GM21390 (cell line): ENCODE data around the gene LRWD1.

ENCODE experiments used
- ATAC-seq: cut with Tn5 transposase; IDR thresholded peaks from one replicate; pipeline ENCODE4 v1.9.1; 2021; ENCODE audit not compliant: unreplicated experiment

Gene LRWD1

GRCh38 chr7:102464577-102465280, at the start of gene LRWD1, which contains the start of gene ALKBH4:
TSS of gene LRWD1 (plus strand) at chr7:102464984. CDS start at chr7:102465081, 97 bp downstream.
TSS of gene ALKBH4 (minus strand) at chr7:102464863. CDS start at chr7:102464836, 27 bp downstream.
- ATAC-seq: peak; percentile 87

GRCh38 chr7:102415685-102416225, 49.0 kb upstream of the LRWD1 start:
- peak; percentile 54 for ATAC-seq

- no peak for ATAC-seq
Observed at GRCh38 chr7:102416406-102416805, 48.4 kb upstream of the LRWD1 start.

GRCh38 chr7:102417105-102417504, 47.7 kb upstream of the LRWD1 start:
- ATAC-seq: no peak

GRCh38 chr7:102418592-102418991, 46.2 kb upstream of the LRWD1 start:
- ATAC-seq: no peak

GRCh38 chr7:102421706-102422240, 43.0 kb upstream of the LRWD1 start:
- ATAC-seq: no peak

- no peak for ATAC-seq
Observed at GRCh38 chr7:102424129-102424551, 40.6 kb upstream of the LRWD1 start.

- ATAC-seq: no peak
Observed at GRCh38 chr7:102424787-102425218, 40.0 kb upstream of the LRWD1 start.

GRCh38 chr7:102425639-102426267, 39.0 kb upstream of the LRWD1 start:
- peak; percentile 67 for ATAC-seq

GRCh38 chr7:102426268-102427018, 38.3 kb upstream of the LRWD1 start:
- ATAC-seq: peak; percentile 59

- no peak for ATAC-seq
Observed at GRCh38 chr7:102427019-102427405, 37.8 kb upstream of the LRWD1 start.

GRCh38 chr7:102429141-102429899, 35.5 kb upstream of the LRWD1 start:
- ATAC-seq: no peak

- ATAC-seq: peak; percentile 29
Observed at GRCh38 chr7:102431617-102432298, 33.0 kb upstream of the LRWD1 start.

- peak; percentile 37 for ATAC-seq
Observed at GRCh38 chr7:102432442-102433218, 32.2 kb upstream of the LRWD1 start.

- ATAC-seq: peak; percentile 60
Observed at GRCh38 chr7:102433219-102434038, 31.4 kb upstream of the LRWD1 start, which contains the start of gene ORAI2. TSS of gene ORAI2 (plus strand) at chr7:102433575. CDS start at chr7:102438957, 5,382 bp downstream.

- no peak for ATAC-seq
Observed at GRCh38 chr7:102434039-102434486, 30.7 kb upstream of the LRWD1 start.

- no peak for ATAC-seq
Observed at GRCh38 chr7:102436118-102436517, 28.7 kb upstream of the LRWD1 start.
